Esophagus (tissue), 2 donors: ENCODE data around the gene DNAAF6. TPM values are rescaled to one million over a fixed set of nuclear protein-coding genes. Genes with fewer than 3 reads are reported as not detected.

Source experiments
- H3K27ac ChIP-seq, 2 donors: one replicate each; pipeline ENCODE4 v1.5.1; 2013; ENCODE audit warnings: low read depth in 2 of 2, mild to moderate bottlenecking in 2 of 2, inconsistent platforms in 1 of 2, low read length in 1 of 2, moderate library complexity in 1 of 2
- H3K27me3 ChIP-seq, 2 donors: one replicate each; pipeline ENCODE4 v1.6.1; 2013; ENCODE audit warnings: low read length in 2 of 2, control low read depth in 1 of 2, mild to moderate bottlenecking in 1 of 2; ENCODE audit not compliant: insufficient read depth in 2 of 2, control insufficient read depth in 1 of 2
- H3K36me3 ChIP-seq, 2 donors: one replicate each; pipeline ENCODE4 v1.6.1; 2013; ENCODE audit warnings: low read length in 1 of 2; ENCODE audit not compliant: control insufficient read depth in 2 of 2, insufficient read depth in 2 of 2
- H3K4me1 ChIP-seq, 2 donors: one replicate each; pipeline ENCODE4 v1.6.1; 2013; ENCODE audit warnings: low read length in 1 of 2; ENCODE audit not compliant: control insufficient read depth in 2 of 2, insufficient read depth in 2 of 2
- H3K4me3 ChIP-seq, 2 donors: one replicate each; pipeline ENCODE4 v1.5.1; 2013; ENCODE audit warnings: low read length in 2 of 2, mild to moderate bottlenecking in 2 of 2, low read depth in 1 of 2, moderate library complexity in 1 of 2
- H3K9me3 ChIP-seq, 2 donors: one replicate each; pipeline ENCODE4 v1.6.1; 2013; ENCODE audit warnings: mild to moderate bottlenecking in 2 of 2, low read depth in 1 of 2, low read length in 1 of 2, moderate library complexity in 1 of 2; ENCODE audit not compliant: control insufficient read depth in 2 of 2, insufficient read depth in 1 of 2
- WGBS, 2 donors: extraction: QIAGEN DNeasy Blood & Tissue Kit; methylation state at CpG; one replicate each; pipeline ENCODE4 v1.1.7; 2013; 5-methylcytosine and 5-hydroxymethylcytosine counted together
- polyA plus RNA-seq, 2 donors: library from polyadenylated mRNA; stranded (reverse); fragments of 200-250 nt; gene quantifications; one replicate each; pipeline ENCODE4 v1.2.3, GENCODE V29; 2013
- donor health status: healthy with polysubstance abuse.
- donor health status: Bipolar disorder and iron deficiency.

Gene DNAAF6
- polyA plus RNA-seq, 2 donors, result not detected

- H3K4me3 ChIP-seq, result no peak overlapping the region
- H3K9me3 ChIP-seq, result no peaks in the 10 kb centered on the region
- no peak overlapping the region for H3K27ac ChIP-seq
- no peaks in the 10 kb centered on the region for H3K36me3 ChIP-seq
- H3K27me3 ChIP-seq, result peaks cover 0 to 11% of the 10 kb centered on the region in 2 donors
- H3K4me1 ChIP-seq, result no peaks in the 10 kb centered on the region
- 61 to 78% methylated on average over 4 of the region's 4 CpGs for WGBS, 2 donors
Measured at GRCh38 chrX:107288676-107289075, 82.3 kb downstream of the DNAAF6 start.

GRCh38 chrX:107290019-107290418 is 83.6 kb downstream of the DNAAF6 start:
- no peaks in the 10 kb centered on the region for H3K36me3 ChIP-seq
- no peaks in the 10 kb centered on the region for H3K4me1 ChIP-seq
- WGBS, 2 donors, result 65 to 70% methylated on average over 2 of the region's 2 CpGs
- no peak overlapping the region for H3K4me3 ChIP-seq
- H3K27ac ChIP-seq, result no peak overlapping the region
- no peaks in the 10 kb centered on the region for H3K9me3 ChIP-seq
- H3K27me3 ChIP-seq, result peaks cover 0 to 16% of the 10 kb centered on the region in 2 donors

GRCh38 chrX:107293056-107293455 is 86.6 kb downstream of the DNAAF6 start:
- no peaks in the 10 kb centered on the region for H3K36me3 ChIP-seq
- peaks cover 0 to 9% of the 10 kb centered on the region in 2 donors for H3K27me3 ChIP-seq
- 53 to 63% methylated on average over 2 of the region's 2 CpGs for WGBS, 2 donors
- H3K27ac ChIP-seq, result no peak overlapping the region
- H3K4me1 ChIP-seq, result no peaks in the 10 kb centered on the region
- H3K4me3 ChIP-seq, result no peak overlapping the region
- H3K9me3 ChIP-seq, result no peaks in the 10 kb centered on the region

Other genes with a start within 250 kb of the DNAAF6 start
- 1 to 10 TPM; 4.4 to 8.0 TPM for gene MORC4, start 206.4 kb upstream of the DNAAF6 start, polyA plus RNA-seq
- gene RBM41, start 87.8 kb upstream of the DNAAF6 start, polyA plus RNA-seq, result 1 to 10 TPM; 3.2 to 4.4 TPM
- gene NUP62CL, start 178 bp upstream of the DNAAF6 start, polyA plus RNA-seq, result 1 to 10 TPM in 1 of 2 donors, under 1 TPM in 1; 0.94 to 2.0 TPM
- under 1 TPM; 0.02 to 0.04 TPM for gene FRMPD3, start 243.0 kb downstream of the DNAAF6 start, polyA plus RNA-seq